GM10248 (cell line): ENCODE measurements around the gene MAPK12.

Source experiments
- CTCF ChIA-PET: fragments of 300-600 bp; sonication (Branson Sonifier 250); formaldehyde crosslinking; extraction: SDS; loops from one replicate; lab custom pipeline; 2021; ENCODE audit warnings: antibody characterized with exemption; lab: Yijun Ruan, JAX
- POLR2A ChIA-PET: fragments of 350-650 bp; sonication (Branson Sonifier 250); formaldehyde crosslinking; extraction: SDS; loops from one replicate; lab custom pipeline; 2020; ENCODE audit warnings: antibody characterized with exemption; lab: Yijun Ruan, JAX
- DNase-seq: peaks from one replicate; pipeline ENCODE4 v3.0.0; 2012; ENCODE audit errors: extremely low spot score
- CTCF ChIP-seq: IDR thresholded peaks from 2 replicates; pipeline ENCODE4 v1.5.1; 2012; ENCODE audit warnings: mild to moderate bottlenecking, low read depth; ENCODE audit errors: extremely low read depth, missing control alignments, control extremely low read depth

The MAPK12 gene

GRCh38 chr22:50221410-50222300, 39.8 kb downstream of the MAPK12 start:
- no peak for TF ChIP-seq CTCF
- ChIA-PET CTCF (interaction anchor here (0.9 to 3.0 kb wide), 7 partner anchors 7 to 73 kb away, joined by 3 to 10 read pairs (median 6); no protein-coding TSS in a partner anchor), POLR2A (no interaction called here)
- DNase-seq = no peak

GRCh38 chr22:50220603-50221409, 40.7 kb downstream of the MAPK12 start:
- no peak for TF ChIP-seq CTCF
- CTCF ChIA-PET = interaction anchor here (1.0 to 3.0 kb wide), 6 partner anchors 9 to 72 kb away, joined by 3 to 10 read pairs (median 6); no protein-coding TSS in a partner anchor
- no peak for DNase-seq
- POLR2A ChIA-PET = no interaction called here

GRCh38 chr22:50219800-50220602, 41.5 kb downstream of the MAPK12 start:
- POLR2A ChIA-PET = no interaction called here
- no peak for DNase-seq
- no peak for TF ChIP-seq CTCF
- CTCF ChIA-PET = interaction anchor here (1.1 to 1.2 kb wide), 2 partner anchors 13 to 24 kb away, joined by 3 read pairs; no protein-coding TSS in a partner anchor

- no peak for TF ChIP-seq CTCF
- ChIA-PET POLR2A (no interaction called here), CTCF (interaction anchor here (1.1 to 1.8 kb wide), 3 partner anchors 14 to 23 kb away, joined by 3 to 6 read pairs (median 4); no protein-coding TSS in a partner anchor)
- no peak for DNase-seq
These were observed 42.3 kb downstream of the MAPK12 start for GRCh38 chr22:50218996-50219727.

- ChIA-PET POLR2A (no interaction called here), CTCF (interaction anchor here (1.1 to 1.8 kb wide), 3 partner anchors 14 to 23 kb away, joined by 3 to 6 read pairs (median 4); no protein-coding TSS in a partner anchor)
- TF ChIP-seq CTCF = no peak
- no peak for DNase-seq
These were observed 43.1 kb downstream of the MAPK12 start for GRCh38 chr22:50218153-50218995.
